ENCODE data around the gene RASA3. TPM values are rescaled to one million over a fixed set of nuclear protein-coding genes. Genes with fewer than 3 reads are reported as not detected.

The RASA3 gene
- total and polyA plus RNA-seq, 2 of the 8 experiments (the other 6 are each of a cell fraction or from before 2014, with no cell fraction given): 7.5 to 21.9 TPM

- H4K20me1 ChIP-seq (replicated peaks in 1 of 2; ENCODE audit: control insufficient read depth in 1 of 2, insufficient read depth in 2 of 2, low read length in 2 of 2): peaks cover 0 to 20% of the 10 kb centered on the region in 2 experiments
- 0 out of 2 replicates have a peak overlapping the region, but pooled peaks have one; percentile 24 for H2BK5ac ChIP-seq (ENCODE audit: low read depth, low read length)
- H3K4me2 ChIP-seq (ENCODE audit: insufficient read depth in 1 of 2, low read depth in 2 of 2, low read length in 2 of 2): no peak overlapping the region
- 90% methylated on average over 38 of the region's 38 CpGs; no CpG with 5 or more reads in 1 of the 2 experiments for WGBS, 2 experiments (ENCODE audit: extremely low coverage in 1 of 2, insufficient coverage in 1 of 2, insufficient read length in 1 of 2, insufficient replicate concordance in 2 of 2, low coverage in 1 of 2, low lambda C conversion rate in 2 of 2, missing lambda C conversion rate in 1 of 2)
- peaks cover 0 to 13% of the 10 kb centered on the region in 2 experiments; a peak in 2 of 4 replicates for H3K79me2 ChIP-seq (ENCODE audit: control insufficient read depth in 1 of 2, insufficient read depth in 2 of 2, low read length in 2 of 2)
- H3K27ac ChIP-seq (ENCODE audit: low read depth, low read length): no peak overlapping the region
- H3K18ac ChIP-seq (ENCODE audit: extremely low read depth, low read length): no peak overlapping the region; the same call in 1 of the 2 replicates
- H3K4ac ChIP-seq (replicated peaks; ENCODE audit: insufficient read length, low read depth, low read length): peak overlapping the region; percentile 90
- H3K79me1 ChIP-seq (ENCODE audit: low read depth, low read length): peaks cover 12% of the 10 kb centered on the region
- H3K56ac ChIP-seq (replicated peaks; ENCODE audit: insufficient read length, low read depth, low read length): no peak overlapping the region
- no peak overlapping the region for H3K9ac ChIP-seq (replicated peaks in 1 of 4; ENCODE audit: extremely low read depth in 1 of 4, low read depth in 3 of 4, low read length in 3 of 4)
- no peak overlapping the region for H3K14ac ChIP-seq (ENCODE audit: insufficient read length)
- ChIA-PET POLR2A (ENCODE audit: partially characterized antibody) (no interaction called here), CTCF (ENCODE audit: partially characterized antibody) (interaction anchor here (0.6 to 1.4 kb wide), 2 partner anchors 100 to 133 kb away, joined by 3 read pairs; partner anchors contain the start of gene CFAP97D2)
- no peak overlapping the region for H3K23ac ChIP-seq (ENCODE audit: insufficient read length)
- H3K9me3 ChIP-seq (ENCODE audit: insufficient read depth in 2 of 2, low read depth in 1 of 2, low read length in 1 of 2): no peaks in the 10 kb centered on the region
- DNase-seq (ENCODE audit: low read depth in 1 of 2, low spot score in 2 of 2) (no peak), FAIRE-seq (no peak)
- H2BK20ac ChIP-seq (ENCODE audit: low read length): no peak overlapping the region
- H3K4me1 ChIP-seq (replicated peaks in 1 of 4; ENCODE audit: control insufficient read depth in 3 of 4, insufficient read depth in 4 of 4, low read length in 3 of 4): peaks cover 0 to 5% (median 1%) of the 10 kb centered on the region in 4 experiments; a peak in 3 of 7 replicates
- H3K36me3 ChIP-seq (ENCODE audit: control insufficient read depth in 2 of 4, insufficient read depth in 4 of 4, low read length in 3 of 4): no peaks in the 10 kb centered on the region
- H2AK5ac ChIP-seq (ENCODE audit: low read depth, low read length): 0 out of 2 replicates have a peak overlapping the region, but pooled peaks have one; percentile 65
- no peak overlapping the region for H3K4me3 ChIP-seq (ENCODE audit: extremely low read depth in 1 of 4, insufficient read depth in 2 of 4, low read depth in 3 of 4, low read length in 4 of 4)
- no peaks in the 10 kb centered on the region for H3K23me2 ChIP-seq (ENCODE audit: low read depth, low read length)
- H4K5ac ChIP-seq (ENCODE audit: insufficient read length, low read depth, low read length): no peak overlapping the region
- H4K91ac ChIP-seq (replicated peaks; ENCODE audit: insufficient read length, low read length): no peak overlapping the region
- no peak overlapping the region for H2BK12ac ChIP-seq (ENCODE audit: low read depth, low read length)
- H2BK120ac ChIP-seq (replicated peaks; ENCODE audit: low read depth, low read length): no peak overlapping the region
- no peaks in the 10 kb centered on the region; a peak in 1 of 7 replicates for H3K27me3 ChIP-seq (replicated peaks in 1 of 4; ENCODE audit: control insufficient read depth in 3 of 4, extremely low read depth in 1 of 4, insufficient read depth in 3 of 4, low read length in 3 of 4)
- peak overlapping the region; percentile 7 for H4K8ac ChIP-seq (ENCODE audit: extremely low read depth, insufficient read depth, low read length)
- H2AFZ ChIP-seq (ENCODE audit: low read length): no peak overlapping the region
- H2BK15ac ChIP-seq (ENCODE audit: low read length): no peak overlapping the region
- TF ChIP-seq SP1 (IDR thresholded peaks at IDR 0.05; ENCODE audit: low read depth, low read length) (no peak), FOSL1 (IDR thresholded peaks at IDR 0.05; ENCODE audit: insufficient read depth, low read depth, low read length) (no peak), GTF2F1 (IDR thresholded peaks at IDR 0.05; ENCODE audit: borderline replicate concordance, low read depth, low read length) (no peak), SUZ12 (IDR thresholded peaks at IDR 0.05; ENCODE audit: low read length) (no peak), CTCF (IDR thresholded peaks at IDR 0.05; ENCODE audit: control extremely low read depth in 1 of 3, insufficient read depth in 1 of 3, low read depth in 1 of 3, low read length in 3 of 3) (no peak), BCL11A (IDR thresholded peaks at IDR 0.05; ENCODE audit: low read depth in 2 of 2, low read length in 2 of 2) (no peak), HDAC6 (IDR thresholded peaks at IDR 0.05; ENCODE audit: low read depth, low read length) (no peak), GABPA (IDR thresholded peaks at IDR 0.05; ENCODE audit: borderline replicate concordance, insufficient read depth, low read length) (no peak)
Measured at GRCh38 chr13:114078461-114079451, 53.7 kb downstream of the RASA3 start.
